Hepatocyte (in vitro differentiated cells): ENCODE measurements around the gene TMEM175. TPM values are rescaled to one million over a fixed set of nuclear protein-coding genes. Genes with fewer than 3 reads are reported as not detected.

Experiments
- DNase-seq: peaks from one replicate; pipeline ENCODE4 v3.0.0-alpha.2; 2016; ENCODE audit warnings: low spot score
- H2AFZ ChIP-seq: fragments of 200-600 bp; sonication (generic); 2 replicates; pipeline ENCODE4 v1.6.0; 2016; ENCODE audit warnings: antibody characterized with exemption, mild to moderate bottlenecking
- H3K27ac ChIP-seq: fragments of 200-600 bp; sonication (generic); 2 replicates; pipeline ENCODE4 v1.5.1; 2016; ENCODE audit warnings: mild to moderate bottlenecking
- H3K27me3 ChIP-seq: fragments of 200-600 bp; sonication (generic); 2 replicates; pipeline ENCODE4 v1.6.1; 2016
- H3K36me3 ChIP-seq: fragments of 200-600 bp; sonication (generic); replicated peaks from 2 replicates; pipeline ENCODE4 v1.5.1; 2016; ENCODE audit warnings: low read depth; ENCODE audit not compliant: insufficient read depth
- H3K4me1 ChIP-seq: fragments of 200-600 bp; sonication (generic); 2 replicates; pipeline ENCODE4 v1.5.1; 2016; ENCODE audit warnings: mild to moderate bottlenecking, moderate library complexity; ENCODE audit not compliant: insufficient read depth
- H3K4me2 ChIP-seq: fragments of 200-600 bp; sonication (generic); 2 replicates; pipeline ENCODE4 v1.6.0; 2016
- H3K4me3 ChIP-seq: fragments of 200-600 bp; sonication (generic); 2 replicates; pipeline ENCODE4 v1.5.1; 2016; ENCODE audit warnings: mild to moderate bottlenecking
- H3K79me2 ChIP-seq: fragments of 200-600 bp; sonication (generic); 2 replicates; pipeline ENCODE4 v1.6.0; 2017; ENCODE audit warnings: mild to moderate bottlenecking
- H3K9me2 ChIP-seq: fragments of 200-600 bp; sonication (generic); replicated peaks from 2 replicates; pipeline ENCODE4 v1.6.0; 2017; ENCODE audit warnings: mild to moderate bottlenecking; ENCODE audit not compliant: insufficient read depth
- H3K9me3 ChIP-seq: fragments of 200-600 bp; sonication (generic); 2 replicates; pipeline ENCODE4 v1.5.1; 2016; ENCODE audit warnings: low read depth, mild to moderate bottlenecking
- H4K20me1 ChIP-seq: fragments of 200-600 bp; sonication (generic); 2 replicates; pipeline ENCODE4 v1.6.0; 2016; ENCODE audit warnings: mild to moderate bottlenecking; ENCODE audit not compliant: insufficient read depth, poor library complexity, severe bottlenecking
- EZH2 ChIP-seq: fragments of 200-600 bp; sonication (generic); IDR thresholded peaks from 2 replicates; pipeline ENCODE4 v1.6.1; 2016; ENCODE audit warnings: antibody characterized with exemption, mild to moderate bottlenecking, borderline replicate concordance
- EZH2phosphoT487 ChIP-seq: fragments of 200-600 bp; sonication (generic); IDR thresholded peaks from one replicate; pipeline ENCODE4 v1.6.1; 2018; ENCODE audit warnings: antibody characterized with exemption, mild to moderate bottlenecking, low read depth, moderate library complexity; ENCODE audit not compliant: unreplicated experiment, severe bottlenecking
- WGBS: methylation state at CpG from one replicate; pipeline ENCODE4 v1.1.6; 2016; ENCODE audit warnings: low lambda C conversion rate; ENCODE audit errors: missing lambda C conversion rate; 5-methylcytosine and 5-hydroxymethylcytosine counted together
- polyA plus RNA-seq: library from polyadenylated mRNA; unstranded; fragments of >200 nt; fragmentation: Nextera tagmentation; extraction: Ambion mirVana; gene quantifications from 2 replicates; pipeline ENCODE4 v1.2.1, GENCODE V29; 2016
- total RNA-seq: library from RNA; depleted of rRNA; stranded (reverse); fragments of >200 nt; gene quantifications from 2 replicates; pipeline ENCODE4 v1.2.3, GENCODE V29; 2014
- TF ChIP-seq, protein P1 (sequence below): fragments of 200-600 bp; sonication (generic); IDR thresholded peaks from 2 replicates; pipeline ENCODE4 v1.5.1; 2016; ENCODE audit warnings: antibody characterized with exemption, mild to moderate bottlenecking; ENCODE audit not compliant: poor library complexity

TMEM175 gene
- total and polyA plus RNA-seq, 2 experiments from 2014 or later, result 14.8 to 31.4 TPM

DNA sequence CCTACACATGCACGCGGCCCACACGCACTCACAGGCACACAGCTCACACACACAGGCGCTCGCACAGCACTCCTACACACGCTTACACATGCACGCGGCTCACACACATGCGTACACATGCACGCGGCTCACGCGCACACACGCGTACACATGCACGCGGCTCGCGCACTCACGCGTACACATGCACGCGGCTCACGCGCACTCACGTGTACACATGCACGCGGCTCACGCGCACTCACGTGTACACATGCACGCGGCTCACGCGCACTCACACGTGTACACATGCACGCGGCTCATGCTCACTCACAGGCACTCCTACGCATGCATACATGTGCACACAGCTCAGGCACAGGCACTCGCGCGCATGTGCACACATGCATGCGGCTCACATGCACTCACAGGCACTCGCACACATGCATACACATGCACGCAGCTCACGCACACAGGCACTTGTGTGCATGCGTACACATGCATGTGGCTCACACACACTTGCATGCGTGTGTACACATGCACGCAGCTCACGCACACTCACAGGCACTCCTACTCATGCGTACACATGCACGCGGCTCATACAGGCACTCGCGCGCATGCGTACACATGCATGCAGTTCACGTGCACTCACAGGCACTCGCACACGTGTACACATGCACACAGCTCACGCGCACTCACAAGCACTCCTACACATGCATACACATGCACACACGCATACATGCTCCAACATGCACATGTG, 45.1 kb upstream of the TMEM175 start:
- Histone ChIP-seq H3K4me2 (no peak overlapping the region), H3K27ac (no peak overlapping the region), H3K9me3 (no peaks in the 10 kb centered on the region), H3K4me1 (no peaks in the 10 kb centered on the region), H4K20me1 (no peaks in the 10 kb centered on the region), H3K79me2 (no peaks in the 10 kb centered on the region), H2AFZ (no peak overlapping the region), H3K4me3 (no peak overlapping the region), H3K27me3 (no peaks in the 10 kb centered on the region), H3K36me3 (no peaks in the 10 kb centered on the region), H3K9me2 (no peaks in the 10 kb centered on the region)
- TF ChIP-seq EZH2, result no peak
- no peak for TF ChIP-seq EZH2phosphoT487
- TF ChIP-seq, protein P1, sequence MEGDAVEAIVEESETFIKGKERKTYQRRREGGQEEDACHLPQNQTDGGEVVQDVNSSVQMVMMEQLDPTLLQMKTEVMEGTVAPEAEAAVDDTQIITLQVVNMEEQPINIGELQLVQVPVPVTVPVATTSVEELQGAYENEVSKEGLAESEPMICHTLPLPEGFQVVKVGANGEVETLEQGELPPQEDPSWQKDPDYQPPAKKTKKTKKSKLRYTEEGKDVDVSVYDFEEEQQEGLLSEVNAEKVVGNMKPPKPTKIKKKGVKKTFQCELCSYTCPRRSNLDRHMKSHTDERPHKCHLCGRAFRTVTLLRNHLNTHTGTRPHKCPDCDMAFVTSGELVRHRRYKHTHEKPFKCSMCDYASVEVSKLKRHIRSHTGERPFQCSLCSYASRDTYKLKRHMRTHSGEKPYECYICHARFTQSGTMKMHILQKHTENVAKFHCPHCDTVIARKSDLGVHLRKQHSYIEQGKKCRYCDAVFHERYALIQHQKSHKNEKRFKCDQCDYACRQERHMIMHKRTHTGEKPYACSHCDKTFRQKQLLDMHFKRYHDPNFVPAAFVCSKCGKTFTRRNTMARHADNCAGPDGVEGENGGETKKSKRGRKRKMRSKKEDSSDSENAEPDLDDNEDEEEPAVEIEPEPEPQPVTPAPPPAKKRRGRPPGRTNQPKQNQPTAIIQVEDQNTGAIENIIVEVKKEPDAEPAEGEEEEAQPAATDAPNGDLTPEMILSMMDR, result no peak
- no peak for DNase-seq
- 99% methylated on average over 54 of the region's 63 CpGs for WGBS

DNA sequence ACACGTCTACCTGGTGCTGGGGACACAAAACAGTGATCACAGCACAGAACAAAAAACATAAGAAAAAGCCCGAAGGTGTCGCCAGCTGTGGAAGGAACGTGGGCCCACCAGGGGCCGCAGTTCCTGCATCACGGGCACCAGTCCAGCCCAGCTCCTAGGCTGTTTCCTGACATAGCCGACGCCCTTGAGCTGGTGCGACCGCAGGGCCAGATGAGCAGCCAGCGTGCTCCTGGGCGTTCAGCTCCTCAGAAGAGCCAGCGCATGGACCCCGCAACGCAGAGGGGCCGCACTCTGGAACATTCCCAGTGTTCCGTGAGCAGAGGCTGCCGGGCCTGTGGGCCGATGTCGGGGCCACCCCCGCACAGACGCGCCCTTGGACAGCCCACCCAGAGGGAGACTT, 44.2 kb upstream of the TMEM175 start:
- no peaks in the 10 kb centered on the region for H3K9me2 ChIP-seq
- TF ChIP-seq EZH2, result no peak
- no peak for DNase-seq
- no peaks in the 10 kb centered on the region for H3K9me3 ChIP-seq
- no peak overlapping the region for H3K27ac ChIP-seq
- H2AFZ ChIP-seq, result no peak overlapping the region
- WGBS, result 99% methylated on average over 23 of the region's 23 CpGs
- no peaks in the 10 kb centered on the region for H3K4me1 ChIP-seq
- no peaks in the 10 kb centered on the region for H4K20me1 ChIP-seq
- no peak overlapping the region for H3K4me2 ChIP-seq
- H3K36me3 ChIP-seq, result no peaks in the 10 kb centered on the region
- no peaks in the 10 kb centered on the region for H3K79me2 ChIP-seq
- no peak overlapping the region for H3K4me3 ChIP-seq
- no peaks in the 10 kb centered on the region for H3K27me3 ChIP-seq

DNA sequence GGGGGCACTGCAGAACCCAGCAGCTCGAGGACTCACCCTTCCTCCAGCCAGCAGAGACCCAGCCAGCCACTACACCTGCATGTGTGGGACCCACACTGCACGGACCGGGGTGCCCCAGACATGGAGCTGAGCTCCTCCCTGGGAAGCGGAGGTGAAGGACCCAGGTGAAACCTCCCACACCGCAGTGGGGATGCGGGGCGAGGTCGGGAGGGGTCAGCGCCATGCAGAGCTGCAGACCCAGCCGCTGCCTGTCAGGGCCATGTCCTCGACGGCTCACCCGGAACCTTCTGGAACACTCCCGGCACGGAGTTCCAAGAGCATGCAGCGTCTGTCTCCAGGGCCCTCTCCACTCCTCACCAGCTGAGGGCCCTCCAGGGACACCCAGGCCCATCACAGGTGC, 42.7 kb upstream of the TMEM175 start:
- no peak overlapping the region for H3K4me3 ChIP-seq
- H3K27ac ChIP-seq, result no peak overlapping the region
- no peaks in the 10 kb centered on the region for H3K9me2 ChIP-seq
- no peaks in the 10 kb centered on the region for H3K79me2 ChIP-seq
- no peaks in the 10 kb centered on the region for H3K4me1 ChIP-seq
- H3K4me2 ChIP-seq, result no peak overlapping the region
- no peaks in the 10 kb centered on the region for H3K27me3 ChIP-seq
- DNase-seq, result no peak
- H4K20me1 ChIP-seq, result no peaks in the 10 kb centered on the region
- no peak overlapping the region for H2AFZ ChIP-seq
- H3K9me3 ChIP-seq, result no peaks in the 10 kb centered on the region
- TF ChIP-seq EZH2 (no peak), EZH2phosphoT487 (no peak)
- TF ChIP-seq, protein P1, result no peak
- 96% methylated on average over 16 of the region's 16 CpGs for WGBS
- no peaks in the 10 kb centered on the region for H3K36me3 ChIP-seq

DNA sequence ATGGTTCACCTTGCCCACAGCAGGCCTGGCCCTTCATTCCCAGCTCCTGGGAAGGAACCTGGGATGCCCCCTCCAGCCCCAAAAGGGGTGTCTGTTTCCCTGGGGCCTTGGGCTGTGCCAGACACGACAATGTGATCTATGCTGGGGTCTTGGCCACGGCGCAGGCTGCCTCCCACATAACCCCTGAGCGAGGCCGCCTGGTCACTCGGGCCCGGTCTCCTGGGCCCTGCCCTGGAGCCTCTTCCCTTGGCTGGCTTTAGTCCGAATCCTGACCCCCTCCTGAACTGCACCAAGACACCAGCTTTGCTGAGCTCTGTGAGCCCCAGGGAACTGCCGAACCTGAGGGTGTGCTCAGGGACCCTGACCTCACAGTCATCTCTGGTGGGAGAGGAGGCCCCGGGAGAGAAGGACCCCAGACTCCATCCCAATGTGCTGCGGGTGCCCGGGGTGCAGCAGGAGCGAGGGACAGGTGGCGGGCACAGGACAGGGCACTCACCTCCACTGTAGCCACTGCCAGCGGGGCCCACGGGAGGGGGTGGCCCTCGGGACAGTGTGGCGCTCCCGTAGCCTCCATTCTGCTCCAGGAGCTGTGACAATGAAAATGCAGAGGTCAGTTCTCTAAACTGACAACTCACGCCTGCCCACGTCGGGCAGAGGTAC, 42.1 kb upstream of the TMEM175 start:
- H4K20me1 ChIP-seq, result no peaks in the 10 kb centered on the region
- no peaks in the 10 kb centered on the region for H3K9me3 ChIP-seq
- DNase-seq, result no peak
- TF ChIP-seq EZH2phosphoT487 (no peak), EZH2 (no peak)
- TF ChIP-seq, protein P1, result no peak
- no peaks in the 10 kb centered on the region for H3K4me1 ChIP-seq
- 96% methylated on average over 21 of the region's 22 CpGs for WGBS
- H2AFZ ChIP-seq, result no peak overlapping the region
- H3K4me2 ChIP-seq, result no peak overlapping the region
- no peaks in the 10 kb centered on the region for H3K27me3 ChIP-seq
- H3K4me3 ChIP-seq, result no peak overlapping the region
- H3K27ac ChIP-seq, result no peak overlapping the region
- H3K79me2 ChIP-seq, result no peaks in the 10 kb centered on the region
- H3K9me2 ChIP-seq, result no peaks in the 10 kb centered on the region
- no peaks in the 10 kb centered on the region for H3K36me3 ChIP-seq
